HL-60/S4 treated with phorbol 12-myristate 13-acetate at 8.2 ng/mL for 4 days and 3 days (cell line): Measurements from ENCODE around the gene SAMD3.
"Not testable (repeated sequence)": the region's sequence is repeated elsewhere in the genome, so short reads cannot be mapped to it uniquely, and the experiment has no call there.

Source experiments
- in situ Hi-C: fragments of 300-500 bp; cut with MboI; formaldehyde crosslinking; loops from 2 replicates; pipeline ENCODE4 v1.15.0; 2022; ENCODE audit warnings: low sequenced_read_pairs

Gene SAMD3

DNA sequence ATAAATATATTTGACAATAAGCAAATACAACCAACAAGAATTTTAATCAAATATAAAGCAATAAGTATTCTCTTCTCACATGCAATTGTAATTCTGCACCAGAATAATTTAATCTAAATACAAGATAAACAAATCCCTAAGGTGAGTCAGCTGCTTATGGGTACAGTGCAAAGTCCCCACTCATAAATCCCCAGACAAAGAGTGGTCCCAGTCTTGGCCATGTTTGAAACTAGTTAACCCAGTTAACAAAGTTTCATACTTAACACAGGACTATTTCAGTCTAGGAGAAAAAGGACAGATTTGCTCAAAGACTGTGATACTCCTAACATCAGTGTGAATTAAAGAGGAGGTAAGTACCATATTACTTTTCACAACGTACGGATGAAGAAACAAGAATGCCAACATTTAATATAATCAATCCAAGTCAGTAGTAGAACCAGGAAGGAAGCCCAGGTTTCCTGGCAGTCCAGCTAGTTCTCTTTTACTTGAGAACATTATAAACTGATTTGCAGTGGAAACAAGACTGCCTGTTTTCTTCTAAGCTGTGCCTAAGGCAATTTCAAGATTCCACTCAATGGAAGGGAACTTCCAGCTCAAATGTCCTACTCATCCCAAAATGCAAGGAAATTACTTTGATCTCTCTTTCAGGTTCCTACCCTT lies 10.4 kb downstream of the SAMD3 start:
- in situ Hi-C loops, result no loop called here

- in situ Hi-C loops, result no loop called here
Measured at GRCh38 chr6:130211691-130212090, 11.1 kb downstream of the SAMD3 start.

- in situ Hi-C loops, result no loop called here
Measured at GRCh38 chr6:130207979-130208649, 14.6 kb downstream of the SAMD3 start.

DNA sequence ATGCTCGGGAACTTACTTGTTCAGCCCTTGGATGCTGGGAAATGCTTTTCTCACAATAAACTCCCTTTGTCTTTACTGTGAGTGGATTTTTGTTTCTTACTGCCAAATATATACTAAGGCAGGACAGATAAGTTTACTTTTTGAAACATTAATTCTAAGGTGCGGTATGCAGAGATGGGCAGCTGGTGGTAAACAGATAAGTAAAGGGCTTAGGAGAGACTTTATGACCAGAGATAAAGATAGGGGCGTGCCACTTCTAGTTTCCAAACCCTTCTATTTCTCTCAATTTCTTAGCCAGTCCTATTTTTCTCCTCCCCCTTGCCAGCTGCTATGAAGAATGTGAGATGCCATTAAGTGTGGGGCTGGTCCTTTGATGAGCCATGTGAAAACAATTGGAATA lies 16.3 kb downstream of the SAMD3 start:
- in situ Hi-C loops, result no loop called here

DNA sequence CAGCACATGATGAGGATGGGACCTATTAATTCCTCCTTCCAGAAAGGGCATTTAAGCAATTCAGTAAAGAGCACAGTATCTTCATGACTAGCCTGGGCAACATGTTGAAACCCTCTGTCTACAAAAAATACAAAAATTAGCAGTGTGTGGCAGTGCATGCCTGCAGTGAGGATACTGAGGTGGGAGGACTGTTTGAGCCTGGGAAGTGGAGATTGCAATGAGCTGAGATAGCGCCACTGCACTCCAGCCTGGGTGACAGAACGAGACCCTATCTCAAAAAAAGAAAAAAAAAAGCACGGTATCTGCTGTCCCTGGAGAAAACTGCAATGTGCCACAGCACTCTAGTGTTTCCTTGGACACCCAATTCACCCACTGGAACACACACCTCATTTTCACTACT lies 18.4 kb downstream of the SAMD3 start:
- in situ Hi-C loops, result no loop called here

GRCh38 chr6:130203370-130203769 lies 19.4 kb downstream of the SAMD3 start:
- in situ Hi-C loops, result no loop called here

GRCh38 chr6:130202782-130203181 lies 20.0 kb downstream of the SAMD3 start:
- in situ Hi-C loops, result no loop called here

- in situ Hi-C loops, result no loop called here
Measured at GRCh38 chr6:130200020-130200419, 22.7 kb downstream of the SAMD3 start.

DNA sequence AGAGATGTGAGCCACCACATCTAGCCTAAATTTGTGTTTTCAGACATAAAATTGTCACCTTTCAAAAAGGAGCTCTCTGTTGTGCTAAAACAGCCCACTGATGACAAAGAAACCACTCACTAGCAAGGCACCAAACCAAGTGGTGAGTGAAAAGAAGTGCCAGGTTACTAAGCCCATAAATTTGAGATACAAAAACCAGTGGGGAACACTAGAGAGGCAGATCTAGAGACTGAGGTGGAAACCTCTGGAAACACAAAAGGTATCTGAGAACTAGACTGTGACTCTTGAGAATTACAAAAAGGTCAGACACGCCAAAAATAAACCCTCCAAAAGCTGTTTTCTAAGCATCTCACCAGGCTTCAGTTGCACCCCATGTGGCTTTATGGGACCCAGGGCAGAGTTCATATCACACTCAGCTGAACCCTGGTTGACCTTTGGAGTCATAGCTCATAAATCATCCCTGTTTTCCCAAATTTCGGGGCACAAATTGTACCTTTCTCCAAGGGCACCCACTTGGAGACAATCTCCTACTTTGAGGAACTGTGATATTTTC lies 24.2 kb downstream of the SAMD3 start:
- in situ Hi-C loops, result no loop called here

- in situ Hi-C loops, result not testable (repeated sequence)
Measured at GRCh38 chr6:130197816-130198482, 24.8 kb downstream of the SAMD3 start.

DNA sequence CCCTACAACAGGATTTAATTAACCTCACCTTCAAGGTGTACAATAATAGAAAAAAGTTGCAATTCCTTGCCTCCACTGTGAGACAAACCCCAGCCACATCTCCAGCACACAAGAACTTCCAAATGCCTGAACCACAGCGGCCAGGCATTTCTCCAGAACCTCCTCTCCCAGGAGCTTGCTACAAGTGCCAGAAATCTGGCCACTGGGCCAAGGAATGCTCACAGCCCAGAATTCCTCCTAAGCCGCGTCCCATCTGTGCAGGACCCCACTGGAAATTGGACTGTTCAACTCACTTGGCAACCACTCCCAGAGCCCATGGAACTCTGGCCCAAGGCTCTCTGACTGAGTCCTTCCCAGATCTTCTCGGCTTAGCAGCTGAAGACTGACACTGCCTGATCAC lies 28.3 kb downstream of the SAMD3 start:
- in situ Hi-C loops, result not testable (repeated sequence)

- in situ Hi-C loops, result no loop called here
Measured at GRCh38 chr6:130190701-130191690, 31.8 kb downstream of the SAMD3 start.

DNA sequence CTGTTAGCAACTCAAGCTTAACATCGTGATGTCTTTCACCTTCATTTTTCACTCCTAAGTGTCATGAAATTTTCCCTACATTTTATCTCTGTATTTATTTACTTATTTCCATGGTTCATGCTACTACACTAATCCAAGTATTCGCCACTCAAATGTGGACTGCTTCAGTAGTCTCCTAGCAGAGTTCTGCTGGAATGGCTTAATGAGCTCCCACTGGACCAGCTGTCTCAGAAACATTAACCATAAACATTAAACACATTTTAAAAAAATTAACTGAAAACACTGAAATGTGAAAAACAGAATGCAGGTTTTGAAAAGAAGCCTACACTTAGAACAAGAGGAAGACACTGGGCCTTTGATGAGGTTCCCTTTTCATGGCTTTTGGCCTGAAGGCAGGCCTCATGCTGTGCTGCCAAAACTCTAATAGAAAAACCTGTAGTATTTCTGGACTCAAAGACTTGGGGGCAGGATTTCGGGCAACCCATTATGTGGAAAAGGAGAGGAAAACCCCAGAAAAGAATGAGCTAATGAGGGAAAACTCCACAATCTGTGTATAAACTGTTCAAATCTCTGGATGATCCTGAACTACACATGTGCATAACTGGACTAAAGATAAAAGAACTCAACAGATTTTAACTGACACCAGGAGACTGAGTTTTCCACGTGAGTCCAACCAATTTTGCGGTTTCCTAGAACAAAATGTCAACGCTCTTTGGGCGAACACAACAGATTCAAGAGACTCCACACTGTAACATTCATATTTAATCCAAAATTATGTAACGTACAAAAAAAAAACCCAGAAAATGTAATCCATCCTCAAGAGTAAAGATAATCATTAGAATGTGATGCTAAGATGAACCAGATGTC lies 33.0 kb downstream of the SAMD3 start:
- in situ Hi-C loops, result no loop called here

DNA sequence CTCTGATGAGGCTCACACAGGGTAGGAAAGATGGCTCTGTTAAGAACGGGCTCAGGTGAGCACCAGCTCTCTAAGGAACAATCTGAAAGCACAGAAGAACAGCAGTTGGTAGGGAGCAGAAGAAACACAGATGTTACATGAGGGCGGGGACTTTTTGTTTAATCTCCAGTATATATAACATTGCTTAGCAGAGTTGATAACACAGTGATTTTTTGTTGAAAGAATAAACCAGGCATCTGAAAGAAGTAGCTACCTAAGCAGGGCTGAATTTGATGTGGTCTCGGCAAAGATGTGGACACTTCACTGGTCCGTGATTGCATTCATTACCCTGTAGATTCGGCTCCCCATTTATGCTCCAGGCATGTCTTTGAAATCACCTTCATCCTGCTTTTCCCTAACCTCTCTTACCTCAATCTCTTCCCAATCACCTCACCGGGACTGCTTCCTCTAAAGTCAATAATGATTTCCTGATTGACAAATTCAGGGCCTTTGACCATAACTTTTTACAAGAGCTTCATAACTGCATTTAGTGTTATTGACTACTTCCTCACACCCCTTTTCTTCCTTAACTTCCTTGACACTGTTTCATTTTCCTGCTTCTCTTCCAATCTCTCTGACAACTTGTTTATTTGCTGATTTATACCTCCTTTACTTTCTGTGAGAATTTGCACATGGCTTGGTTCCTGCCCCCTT lies 34.4 kb downstream of the SAMD3 start:
- in situ Hi-C loops, result no loop called here

DNA sequence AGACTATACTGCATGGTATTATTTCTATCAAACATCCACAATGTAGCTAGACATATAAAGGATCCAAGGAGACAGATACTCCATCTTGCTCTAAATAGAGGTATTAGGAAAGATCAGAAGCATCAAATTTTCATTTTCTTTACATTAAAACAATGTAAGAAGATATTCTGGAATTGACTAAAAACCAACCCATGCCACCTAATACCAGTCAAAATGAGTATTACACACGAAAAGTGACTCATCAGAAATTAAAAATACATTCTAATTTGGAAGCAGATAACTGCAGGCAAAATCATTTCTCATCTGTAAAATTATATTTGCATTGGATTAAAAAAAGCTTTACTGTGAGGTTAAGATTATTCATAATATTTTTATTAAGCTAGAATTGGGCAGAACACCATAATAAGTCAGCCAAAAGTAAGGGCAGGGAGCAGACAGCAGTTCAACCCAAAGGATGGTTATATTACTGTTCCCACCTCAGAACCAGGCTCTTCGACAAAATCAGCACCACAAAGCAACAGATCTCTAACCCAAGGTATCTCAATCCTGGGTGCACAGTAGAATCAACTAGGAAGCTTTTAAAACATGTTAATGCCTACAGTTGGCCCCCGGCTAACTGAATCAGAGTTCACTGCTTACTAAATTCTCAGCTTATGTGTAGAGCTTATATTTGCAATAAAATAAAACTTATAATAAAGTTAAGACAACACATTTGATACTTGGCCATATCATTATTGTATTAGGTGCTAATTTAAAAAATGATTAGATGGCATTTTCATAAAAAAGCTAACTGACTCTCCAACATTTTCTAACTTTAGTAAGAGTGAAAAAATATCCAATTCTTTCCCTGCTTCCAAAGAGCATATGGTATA lies 35.2 kb downstream of the SAMD3 start:
- in situ Hi-C loops, result no loop called here

GRCh38 chr6:130185658-130186057 lies 37.1 kb downstream of the SAMD3 start:
- in situ Hi-C loops, result no loop called here

- in situ Hi-C loops, result no loop called here
Measured at GRCh38 chr6:130183271-130184222, 39.2 kb downstream of the SAMD3 start.
